Lower leg skin (tissue), 3 donors: ENCODE measurements around the gene HSH2D.

Source experiments
- POLR2A ChIP-seq, 2 donors: fragments of 450-650 bp; IDR thresholded peaks; one replicate each; pipeline ENCODE4 v1.6.1; 2016 to 2017; ENCODE audit warnings: antibody characterized with exemption in 2 of 2, mild to moderate bottlenecking in 1 of 2, moderate library complexity in 1 of 2
- TF ChIP-seq, protein P1 (sequence below), 3 donors: fragments of 450-650 bp; IDR thresholded peaks; one replicate each; pipeline ENCODE4 v1.5.1; 2016; ENCODE audit warnings: antibody characterized with exemption in 3 of 3, mild to moderate bottlenecking in 3 of 3, moderate library complexity in 2 of 3

DNA sequence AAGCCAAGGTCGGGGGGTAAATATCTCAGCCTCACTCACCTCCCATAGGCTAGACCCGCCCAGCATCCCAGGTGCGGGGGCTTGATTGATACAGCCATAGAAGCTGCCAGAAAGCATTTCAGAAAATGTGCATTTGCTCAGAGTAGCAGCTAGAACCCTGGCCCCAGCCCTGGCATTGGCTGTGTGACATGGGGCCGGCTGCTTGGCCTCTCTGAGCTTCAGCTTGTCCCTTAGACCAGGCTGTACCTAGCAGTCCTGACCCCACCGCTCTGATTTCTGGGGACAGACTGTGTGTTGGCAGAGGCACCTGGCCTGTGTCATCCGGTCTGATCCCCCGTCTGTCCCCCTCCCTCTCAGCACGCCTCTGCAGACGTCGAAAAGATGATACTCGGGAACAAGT lies 16.4 kb upstream of the HSH2D start:
- no peak for TF ChIP-seq POLR2A (IDR thresholded peaks at IDR 0.05)
- TF ChIP-seq, protein P1, sequence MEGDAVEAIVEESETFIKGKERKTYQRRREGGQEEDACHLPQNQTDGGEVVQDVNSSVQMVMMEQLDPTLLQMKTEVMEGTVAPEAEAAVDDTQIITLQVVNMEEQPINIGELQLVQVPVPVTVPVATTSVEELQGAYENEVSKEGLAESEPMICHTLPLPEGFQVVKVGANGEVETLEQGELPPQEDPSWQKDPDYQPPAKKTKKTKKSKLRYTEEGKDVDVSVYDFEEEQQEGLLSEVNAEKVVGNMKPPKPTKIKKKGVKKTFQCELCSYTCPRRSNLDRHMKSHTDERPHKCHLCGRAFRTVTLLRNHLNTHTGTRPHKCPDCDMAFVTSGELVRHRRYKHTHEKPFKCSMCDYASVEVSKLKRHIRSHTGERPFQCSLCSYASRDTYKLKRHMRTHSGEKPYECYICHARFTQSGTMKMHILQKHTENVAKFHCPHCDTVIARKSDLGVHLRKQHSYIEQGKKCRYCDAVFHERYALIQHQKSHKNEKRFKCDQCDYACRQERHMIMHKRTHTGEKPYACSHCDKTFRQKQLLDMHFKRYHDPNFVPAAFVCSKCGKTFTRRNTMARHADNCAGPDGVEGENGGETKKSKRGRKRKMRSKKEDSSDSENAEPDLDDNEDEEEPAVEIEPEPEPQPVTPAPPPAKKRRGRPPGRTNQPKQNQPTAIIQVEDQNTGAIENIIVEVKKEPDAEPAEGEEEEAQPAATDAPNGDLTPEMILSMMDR (IDR thresholded peaks at IDR 0.05), result no peak
